ENCODE data around the gene OR2AG1. TPM values are rescaled to one million over a fixed set of nuclear protein-coding genes. Genes with fewer than 3 reads are reported as not detected.

The OR2AG1 gene
- total and polyA plus RNA-seq, 2 of the 4 experiments (the other 2 are of a cell fraction): not detected

GRCh38 chr11:6817694-6818093, 34.9 kb downstream of the OR2AG1 start:
- Histone ChIP-seq H3K9ac (ENCODE audit: low read depth, low read length) (no peak overlapping the region), H3K23ac (ENCODE audit: low read depth, low read length) (no peak overlapping the region), H3K14ac (replicated peaks; ENCODE audit: low read depth, low read length) (no peak overlapping the region), H3K36me3 (ENCODE audit: control insufficient read depth, insufficient read depth, low read length) (no peaks in the 10 kb centered on the region), H3K4me2 (ENCODE audit: low read depth, low read length) (no peak overlapping the region), H4K8ac (ENCODE audit: low read depth in 2 of 2, low read length in 2 of 2) (no peak overlapping the region), H2AFZ (replicated peaks; ENCODE audit: low read length, poor library complexity) (no peak overlapping the region), H3K27me3 (ENCODE audit: control insufficient read depth, insufficient read depth, low read length) (no peaks in the 10 kb centered on the region; the same call in 1 of the 2 replicates), H3K9me1 (ENCODE audit: insufficient read depth, low read length) (no peaks in the 10 kb centered on the region), H2BK20ac (ENCODE audit: low read depth, low read length) (no peak overlapping the region), H4K20me1 (ENCODE audit: insufficient read depth, low read length) (no peaks in the 10 kb centered on the region), H3K27ac (ENCODE audit: insufficient read depth, low read length) (no peak overlapping the region), H3K4me1 (ENCODE audit: control insufficient read depth, insufficient read depth, low read length) (no peaks in the 10 kb centered on the region), H3K4ac (ENCODE audit: low read depth, low read length) (no peak overlapping the region), H2BK15ac (ENCODE audit: low read depth, low read length) (no peak overlapping the region), H3K56ac (ENCODE audit: extremely low read depth, insufficient read depth, low read length) (no peak overlapping the region), H2AK9ac (replicated peaks; ENCODE audit: low read depth, low read length, poor library complexity) (no peak overlapping the region), H3K9me3 (ENCODE audit: control insufficient read depth, insufficient read depth, low read length) (no peaks in the 10 kb centered on the region), H2BK5ac (ENCODE audit: low read depth, low read length, poor library complexity, severe bottlenecking) (no peak overlapping the region), H4K5ac (ENCODE audit: low read depth, low read length) (no peak overlapping the region), H3K18ac (ENCODE audit: low read depth, low read length) (no peak overlapping the region), H2AK5ac (ENCODE audit: low read depth, low read length) (no peak overlapping the region), H3K79me1 (ENCODE audit: low read depth in 1 of 2, low read length in 2 of 2) (no peaks in the 10 kb centered on the region), H3K4me3 (ENCODE audit: insufficient read depth, low read depth, low read length) (no peak overlapping the region), H4K91ac (ENCODE audit: insufficient read depth, low read depth, low read length) (no peak overlapping the region), H2BK120ac (ENCODE audit: low read depth, low read length) (no peak overlapping the region)
- ChIA-PET POLR2A (ENCODE audit: unreplicated experiment) (no interaction called here), CTCF (interaction anchor here (0.6 kb wide), 1 partner anchor 717 kb away, joined by 3 read pairs; no protein-coding TSS in a partner anchor)
- peak; percentile 2 for DNase-seq
- dilution Hi-C loops (cut with HindIII; ENCODE audit: low sequenced_read_pairs, unreplicated experiment): no loop called here
- no CpG with 5 or more reads among the region's 1 CpG for WGBS, 2 experiments (ENCODE audit: extremely low coverage in 2 of 2, insufficient read length in 1 of 2)
- ATAC-seq (ENCODE audit: low read depth): peak; percentile 48; the same call in 1 of the 2 replicates
- intact Hi-C loops (cut with micrococcal nuclease): loop anchor here (10.0 kb wide), 1 partner anchor 277 kb away; no protein-coding TSS in a partner anchor
- in situ Hi-C loops (cut with MboI; ENCODE audit: low sequenced_read_pairs): loop anchor here (25.0 kb wide), 1 partner anchor 620 kb away; no protein-coding TSS in a partner anchor
- TF ChIP-seq USF2 (IDR thresholded peaks at IDR 0.05; ENCODE audit: low read depth, low read length) (no peak), RCOR1 (IDR thresholded peaks at IDR 0.05; ENCODE audit: insufficient replicate concordance, low read length) (no peak), CTCF (conservative IDR thresholded peaks at IDR 0.05; ENCODE audit: low read depth, low read length) (no peak), MAFK (IDR thresholded peaks at IDR 0.05; ENCODE audit: low read depth, low read length) (no peak), ELK1 (IDR thresholded peaks at IDR 0.05; ENCODE audit: borderline replicate concordance, low read depth, low read length) (no peak), POLR2A (IDR thresholded peaks at IDR 0.05; ENCODE audit: low read depth, low read length) (no peak), RAD21 (IDR thresholded peaks at IDR 0.05; ENCODE audit: low read length) (no peak), MAZ (IDR thresholded peaks at IDR 0.05; ENCODE audit: borderline replicate concordance, low read depth, low read length) (no peak), NFE2L2 (IDR thresholded peaks at IDR 0.05; ENCODE audit: low read depth, low read length) (no peak), CHD1 (IDR thresholded peaks at IDR 0.05; ENCODE audit: low read depth, low read length) (no peak), SMC3 (IDR thresholded peaks at IDR 0.05; ENCODE audit: low read depth, low read length) (no peak), CEBPB (IDR thresholded peaks at IDR 0.05; ENCODE audit: low read depth, low read length) (no peak), MXI1 (IDR thresholded peaks at IDR 0.05; ENCODE audit: borderline replicate concordance, low read depth, low read length) (no peak), RFX5 (IDR thresholded peaks at IDR 0.05; ENCODE audit: low read depth, low read length) (no peak), FOS (IDR thresholded peaks at IDR 0.05; ENCODE audit: low read depth, low read length) (no peak), BHLHE40 (IDR thresholded peaks at IDR 0.05; ENCODE audit: low read depth, low read length) (no peak)
- no TSS peak for BruUV-seq (replicated peaks)
